GM23338 (cell line): ENCODE measurements around the gene LPIN1. TPM values are rescaled to one million over a fixed set of nuclear protein-coding genes. Genes with fewer than 3 reads are reported as not detected.
"Not testable (repeated sequence)": the region's sequence is repeated elsewhere in the genome, so short reads cannot be mapped to it uniquely, and the experiment has no call there.

Experiments used
- ATAC-seq: fragments of 200-7000 bp; cut with Tn5 transposase; 3 replicates; pipeline ENCODE4 v1.9.1; 2020
- DNase-seq: peaks from one replicate; pipeline ENCODE4 v3.0.0-alpha.2; 2015; ENCODE audit warnings: low spot score
- H2AFZ ChIP-seq: fragments of 200-600 bp; sonication (generic); 2 replicates; pipeline ENCODE4 v1.8.0; 2016; ENCODE audit warnings: antibody characterized with exemption, mild to moderate bottlenecking, moderate library complexity
- H3F3A ChIP-seq: fragments of 200-600 bp; sonication (generic); replicated peaks from 2 replicates; pipeline ENCODE4 v1.8.0; 2017; ENCODE audit warnings: antibody characterized with exemption, mixed run types, low read depth
- H3K27ac ChIP-seq: fragments of 200-600 bp; sonication (generic); 2 replicates; pipeline ENCODE4 v1.6.1; 2016; ENCODE audit warnings: low read depth
- H3K27me3 ChIP-seq: fragments of 200-600 bp; sonication (generic); 2 replicates; pipeline ENCODE4 v1.8.0; 2016; ENCODE audit warnings: mild to moderate bottlenecking, mixed run types, moderate library complexity; ENCODE audit not compliant: insufficient read depth
- H3K36me3 ChIP-seq: fragments of 200-600 bp; sonication (generic); 2 replicates; pipeline ENCODE4 v1.8.0; 2016; ENCODE audit warnings: mild to moderate bottlenecking; ENCODE audit not compliant: insufficient read depth
- H3K4me1 ChIP-seq: fragments of 200-600 bp; sonication (generic); 2 replicates; pipeline ENCODE4 v1.8.0; 2016; ENCODE audit warnings: mild to moderate bottlenecking, moderate library complexity; ENCODE audit not compliant: insufficient read depth
- H3K4me2 ChIP-seq: fragments of 200-600 bp; sonication (generic); 2 replicates; pipeline ENCODE4 v1.7.1; 2017; ENCODE audit warnings: mixed run types
- H3K4me3 ChIP-seq: fragments of 200-600 bp; sonication (generic); 2 replicates; pipeline ENCODE4 v1.6.1; 2016; ENCODE audit warnings: mixed run types
- H3K79me2 ChIP-seq: fragments of 200-600 bp; sonication (generic); replicated peaks from 2 replicates; pipeline ENCODE4 v1.8.0; 2017; ENCODE audit warnings: mild to moderate bottlenecking; ENCODE audit not compliant: insufficient read depth
- H3K9me2 ChIP-seq: fragments of 200-600 bp; sonication (generic); 2 replicates; pipeline ENCODE4 v1.8.0; 2017; ENCODE audit not compliant: insufficient read depth
- H4K20me1 ChIP-seq: fragments of 200-600 bp; sonication (generic); replicated peaks from 2 replicates; pipeline ENCODE4 v1.8.0; 2017; ENCODE audit warnings: mild to moderate bottlenecking; ENCODE audit not compliant: insufficient read depth
- H3K27ac Mint-ChIP-seq: 2 replicates; pipeline ENCODE4 v1.8.0; 2020; ENCODE audit warnings: inconsistent platforms, mild to moderate bottlenecking, moderate library complexity, mixed read lengths
- H3K27me3 Mint-ChIP-seq: 3 replicates; pipeline ENCODE4 v1.8.0; 2022; ENCODE audit warnings: low read depth, mild to moderate bottlenecking, moderate library complexity, mixed read lengths, inconsistent platforms; ENCODE audit not compliant: insufficient read depth, poor library complexity
- H3K36me3 Mint-ChIP-seq: 3 replicates; pipeline ENCODE4 v1.8.0; 2021; ENCODE audit warnings: low read depth, mild to moderate bottlenecking, inconsistent platforms, moderate library complexity, mixed read lengths
- H3K4me1 Mint-ChIP-seq: 3 replicates; pipeline ENCODE4 v1.8.0; 2020; ENCODE audit warnings: mild to moderate bottlenecking, inconsistent platforms, mixed read lengths
- H3K4me3 Mint-ChIP-seq: 3 replicates; pipeline ENCODE4 v1.8.0; 2021; ENCODE audit warnings: moderate library complexity, mild to moderate bottlenecking, inconsistent platforms, mixed read lengths
- H3K9me3 Mint-ChIP-seq: 3 replicates; pipeline ENCODE4 v1.8.0; 2020; ENCODE audit warnings: moderate library complexity, mild to moderate bottlenecking, inconsistent platforms, mixed read lengths
- CREB1 ChIP-seq: fragments of 250-450 bp; sonication (Bioruptor Pico); IDR thresholded peaks from 2 replicates; pipeline ENCODE4 v1.5.0; 2020; ENCODE audit warnings: low read depth, mild to moderate bottlenecking, moderate library complexity
- REST ChIP-seq: IDR thresholded peaks from one replicate; pipeline ENCODE4 v1.6.1; 2018; ENCODE audit warnings: antibody characterized with exemption; ENCODE audit not compliant: unreplicated experiment
- STAT1 ChIP-seq: IDR thresholded peaks from one replicate; pipeline ENCODE4 v1.6.1; 2016; ENCODE audit warnings: antibody characterized with exemption; ENCODE audit not compliant: unreplicated experiment
- ZNF331 ChIP-seq: fragments of 250-450 bp; sonication (Bioruptor Pico); IDR thresholded peaks from 2 replicates; pipeline ENCODE4 v1.5.0; 2020; ENCODE audit warnings: low read depth, mild to moderate bottlenecking, moderate library complexity
- polyA plus RNA-seq: library from polyadenylated mRNA; unstranded; fragments of >200 nt; fragmentation: Nextera tagmentation; extraction: Ambion mirVana; gene quantifications from 2 replicates; pipeline ENCODE4 v1.2.1, GENCODE V29; 2016
- total RNA-seq: library from RNA; depleted of rRNA; stranded (reverse); fragments of >200 nt; shearing (Covaris generic); gene quantifications from 2 replicates; pipeline ENCODE4 v1.2.3, GENCODE V29; 2014
- TF ChIP-seq, protein P1 (sequence below): fragments of 250-450 bp; sonication (Bioruptor Pico); IDR thresholded peaks from 2 replicates; pipeline ENCODE4 v1.5.0; 2020; ENCODE audit warnings: mild to moderate bottlenecking, moderate library complexity

LPIN1 gene
- total and polyA plus RNA-seq, 2 experiments from 2014 or later = 4.4 to 9.5 TPM

DNA sequence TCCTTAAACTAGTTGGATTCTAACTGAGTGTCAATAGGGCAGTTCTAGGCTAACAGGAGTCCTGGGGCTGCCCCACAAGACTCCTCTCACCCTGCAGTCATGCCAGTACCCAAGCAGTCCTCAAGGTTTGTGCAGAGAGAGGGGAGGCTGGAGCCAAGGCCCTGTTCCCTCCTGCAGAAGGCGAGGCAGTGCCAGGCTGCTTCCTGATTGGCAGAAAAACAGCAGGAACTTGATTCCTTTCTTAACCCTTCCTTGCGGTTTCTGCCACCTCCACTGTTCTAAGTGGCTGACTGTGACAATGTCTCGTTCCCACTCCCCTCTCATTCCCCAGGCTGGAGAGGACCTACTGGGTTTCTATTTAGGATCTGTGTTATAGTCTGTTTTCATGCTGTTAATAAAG lies 75.3 kb downstream of the LPIN1 start (continued):
- TF ChIP-seq REST = no peak
- no peak for TF ChIP-seq CREB1 (CRISPR knock-in tag)

GRCh38 chr2:11822359-11822745 lies 75.9 kb downstream of the LPIN1 start:
- not testable (repeated sequence) for H3K4me1 Mint-ChIP-seq, H3K36me3 ChIP-seq, ATAC-seq

GRCh38 chr2:11822746-11823451 lies 76.5 kb downstream of the LPIN1 start:
- H3K9me2 ChIP-seq = no peaks in the 10 kb centered on the region; the same call in 1 of the 2 replicates
- Mint-ChIP-seq H3K9me3 (no peaks in the 10 kb centered on the region), H3K36me3 (peaks cover 21% of the 10 kb centered on the region; the same call in 2 of the 3 replicates), H3K27ac (no peak overlapping the region), H3K27me3 (no peaks in the 10 kb centered on the region), H3K4me3 (no peak overlapping the region), H3K4me1 (peaks cover 8% of the 10 kb centered on the region)
- H3K4me1 ChIP-seq = no peaks in the 10 kb centered on the region
- DNase-seq (no peak), ATAC-seq (no peak)
- no peaks in the 10 kb centered on the region for H3K27me3 ChIP-seq
- H2AFZ ChIP-seq = no peak overlapping the region
- H3F3A ChIP-seq = no peaks in the 10 kb centered on the region
- H3K36me3 ChIP-seq = no peaks in the 10 kb centered on the region; the same call in 1 of the 2 replicates
- H3K27ac ChIP-seq = no peak overlapping the region
- no peak overlapping the region for H3K4me3 ChIP-seq
- no peak overlapping the region for H3K4me2 ChIP-seq
- no peaks in the 10 kb centered on the region for H3K79me2 ChIP-seq
- no peaks in the 10 kb centered on the region for H4K20me1 ChIP-seq
- TF ChIP-seq, protein P1, sequence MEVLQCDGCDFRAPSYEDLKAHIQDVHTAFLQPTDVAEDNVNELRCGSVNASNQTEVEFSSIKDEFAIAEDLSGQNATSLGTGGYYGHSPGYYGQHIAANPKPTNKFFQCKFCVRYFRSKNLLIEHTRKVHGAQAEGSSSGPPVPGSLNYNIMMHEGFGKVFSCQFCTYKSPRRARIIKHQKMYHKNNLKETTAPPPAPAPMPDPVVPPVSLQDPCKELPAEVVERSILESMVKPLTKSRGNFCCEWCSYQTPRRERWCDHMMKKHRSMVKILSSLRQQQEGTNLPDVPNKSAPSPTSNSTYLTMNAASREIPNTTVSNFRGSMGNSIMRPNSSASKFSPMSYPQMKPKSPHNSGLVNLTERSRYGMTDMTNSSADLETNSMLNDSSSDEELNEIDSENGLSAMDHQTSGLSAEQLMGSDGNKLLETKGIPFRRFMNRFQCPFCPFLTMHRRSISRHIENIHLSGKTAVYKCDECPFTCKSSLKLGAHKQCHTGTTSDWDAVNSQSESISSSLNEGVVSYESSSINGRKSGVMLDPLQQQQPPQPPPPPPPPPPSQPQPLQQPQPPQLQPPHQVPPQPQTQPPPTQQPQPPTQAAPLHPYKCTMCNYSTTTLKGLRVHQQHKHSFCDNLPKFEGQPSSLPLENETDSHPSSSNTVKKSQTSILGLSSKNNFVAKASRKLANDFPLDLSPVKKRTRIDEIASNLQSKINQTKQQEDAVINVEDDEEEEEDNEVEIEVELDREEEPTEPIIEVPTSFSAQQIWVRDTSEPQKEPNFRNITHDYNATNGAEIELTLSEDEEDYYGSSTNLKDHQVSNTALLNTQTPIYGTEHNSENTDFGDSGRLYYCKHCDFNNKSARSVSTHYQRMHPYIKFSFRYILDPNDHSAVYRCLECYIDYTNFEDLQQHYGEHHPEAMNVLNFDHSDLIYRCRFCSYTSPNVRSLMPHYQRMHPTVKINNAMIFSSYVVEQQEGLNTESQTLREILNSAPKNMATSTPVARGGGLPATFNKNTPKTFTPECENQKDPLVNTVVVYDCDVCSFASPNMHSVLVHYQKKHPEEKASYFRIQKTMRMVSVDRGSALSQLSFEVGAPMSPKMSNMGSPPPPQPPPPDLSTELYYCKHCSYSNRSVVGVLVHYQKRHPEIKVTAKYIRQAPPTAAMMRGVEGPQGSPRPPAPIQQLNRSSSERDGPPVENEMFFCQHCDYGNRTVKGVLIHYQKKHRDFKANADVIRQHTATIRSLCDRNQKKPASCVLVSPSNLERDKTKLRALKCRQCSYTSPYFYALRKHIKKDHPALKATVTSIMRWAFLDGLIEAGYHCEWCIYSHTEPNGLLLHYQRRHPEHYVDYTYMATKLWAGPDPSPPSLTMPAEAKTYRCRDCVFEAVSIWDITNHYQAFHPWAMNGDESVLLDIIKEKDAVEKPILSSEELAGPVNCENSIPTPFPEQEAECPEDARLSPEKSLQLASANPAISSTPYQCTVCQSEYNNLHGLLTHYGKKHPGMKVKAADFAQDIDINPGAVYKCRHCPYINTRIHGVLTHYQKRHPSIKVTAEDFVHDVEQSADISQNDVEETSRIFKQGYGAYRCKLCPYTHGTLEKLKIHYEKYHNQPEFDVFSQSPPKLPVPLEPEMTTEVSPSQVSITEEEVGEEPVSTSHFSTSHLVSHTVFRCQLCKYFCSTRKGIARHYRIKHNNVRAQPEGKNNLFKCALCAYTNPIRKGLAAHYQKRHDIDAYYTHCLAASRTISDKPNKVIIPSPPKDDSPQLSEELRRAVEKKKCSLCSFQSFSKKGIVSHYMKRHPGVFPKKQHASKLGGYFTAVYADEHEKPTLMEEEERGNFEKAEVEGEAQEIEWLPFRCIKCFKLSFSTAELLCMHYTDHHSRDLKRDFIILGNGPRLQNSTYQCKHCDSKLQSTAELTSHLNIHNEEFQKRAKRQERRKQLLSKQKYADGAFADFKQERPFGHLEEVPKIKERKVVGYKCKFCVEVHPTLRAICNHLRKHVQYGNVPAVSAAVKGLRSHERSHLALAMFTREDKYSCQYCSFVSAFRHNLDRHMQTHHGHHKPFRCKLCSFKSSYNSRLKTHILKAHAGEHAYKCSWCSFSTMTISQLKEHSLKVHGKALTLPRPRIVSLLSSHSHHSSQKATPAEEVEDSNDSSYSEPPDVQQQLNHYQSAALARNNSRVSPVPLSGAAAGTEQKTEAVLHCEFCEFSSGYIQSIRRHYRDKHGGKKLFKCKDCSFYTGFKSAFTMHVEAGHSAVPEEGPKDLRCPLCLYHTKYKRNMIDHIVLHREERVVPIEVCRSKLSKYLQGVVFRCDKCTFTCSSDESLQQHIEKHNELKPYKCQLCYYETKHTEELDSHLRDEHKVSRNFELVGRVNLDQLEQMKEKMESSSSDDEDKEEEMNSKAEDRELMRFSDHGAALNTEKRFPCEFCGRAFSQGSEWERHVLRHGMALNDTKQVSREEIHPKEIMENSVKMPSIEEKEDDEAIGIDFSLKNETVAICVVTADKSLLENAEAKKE (CRISPR knock-in tag) = no peak
- TF ChIP-seq STAT1 = no peak
- TF ChIP-seq REST = no peak
- no peak for TF ChIP-seq ZNF331 (CRISPR knock-in tag)

More at GRCh38 chr2:11822359-11822745, 75.9 kb downstream of the LPIN1 start:
- not testable (repeated sequence) for H3K4me3 ChIP-seq, H2AFZ ChIP-seq, H3K4me3 Mint-ChIP-seq, H3K27ac Mint-ChIP-seq, H3K27ac ChIP-seq, DNase-seq, H3K27me3 ChIP-seq, H3F3A ChIP-seq, H3K79me2 ChIP-seq, H3K9me2 ChIP-seq, H3K9me3 Mint-ChIP-seq, H3K27me3 Mint-ChIP-seq, H3K4me1 ChIP-seq, H3K4me2 ChIP-seq, H4K20me1 ChIP-seq
- peaks cover 24% of the 10 kb centered on the region; the same call in 2 of the 3 replicates for H3K36me3 Mint-ChIP-seq
